PC-9 (cell line): ENCODE measurements around the gene STAG1. TPM values are rescaled to one million over a fixed set of nuclear protein-coding genes. Genes with fewer than 3 reads are reported as not detected.

Source experiments
- BruUV-seq: library from RNA; stranded (reverse); fragments of 400-500 nt; replicated peaks from 2 replicates; lab custom pipeline; 2021; lab: Mats Ljungman, UMichigan
- CTCF ChIA-PET: fragments of 300-600 bp; sonication (Branson Sonifier 250); formaldehyde crosslinking; loops from one replicate; lab custom pipeline; 2022; ENCODE audit warnings: antibody characterized with exemption; lab: Charles Lee
- POLR2A ChIA-PET: fragments of 300-600 bp; sonication (Branson Sonifier 250); formaldehyde crosslinking; loops from one replicate; lab custom pipeline; 2022; ENCODE audit warnings: antibody characterized with exemption; ENCODE audit not compliant: unreplicated experiment; lab: Charles Lee
- DNase-seq, 2 experiments: peaks; one replicate each; pipeline versions ENCODE4 v3.0.0 to v3.0.0-alpha.2; 2015 to 2022; ENCODE audit warnings: mixed read lengths in 1 of 2
- H2AFZ ChIP-seq: fragments of 200-600 bp; sonication (generic); 2 replicates; pipeline ENCODE4 v1.8.1; 2017; ENCODE audit warnings: antibody characterized with exemption
- H3F3A ChIP-seq: fragments of 200-600 bp; sonication (generic); 2 replicates; pipeline ENCODE4 v1.8.1; 2017; ENCODE audit warnings: antibody characterized with exemption, mild to moderate bottlenecking, low read depth; ENCODE audit not compliant: insufficient read depth
- H3K27ac ChIP-seq: fragments of 200-600 bp; sonication (generic); 2 replicates; pipeline ENCODE4 v1.6.1; 2016; ENCODE audit warnings: mixed run types
- H3K27me3 ChIP-seq: fragments of 200-600 bp; sonication (generic); 2 replicates; pipeline ENCODE4 v1.6.1; 2016; ENCODE audit warnings: low read depth, mixed run types; ENCODE audit not compliant: insufficient read depth
- H3K36me3 ChIP-seq: fragments of 200-600 bp; sonication (generic); 2 replicates; pipeline ENCODE4 v1.6.1; 2016; ENCODE audit warnings: low read depth, mixed run types
- H3K4me1 ChIP-seq: fragments of 200-600 bp; sonication (generic); replicated peaks from 2 replicates; pipeline ENCODE4 v1.6.1; 2016; ENCODE audit warnings: mixed run types; ENCODE audit not compliant: insufficient read depth
- H3K4me2 ChIP-seq: fragments of 200-600 bp; sonication (generic); 2 replicates; pipeline ENCODE4 v1.6.1; 2017; ENCODE audit warnings: mixed run types
- H3K4me3 ChIP-seq: fragments of 200-600 bp; sonication (generic); 2 replicates; pipeline ENCODE4 v1.6.1; 2016; ENCODE audit warnings: mixed run types
- H3K79me2 ChIP-seq: fragments of 200-600 bp; sonication (generic); 2 replicates; pipeline ENCODE4 v1.6.1; 2017; ENCODE audit warnings: low read depth, mixed run types
- H3K9me2 ChIP-seq: fragments of 200-600 bp; sonication (generic); 2 replicates; pipeline ENCODE4 v1.8.1; 2017; ENCODE audit warnings: mild to moderate bottlenecking; ENCODE audit not compliant: insufficient read depth
- H3K9me3 ChIP-seq: fragments of 200-600 bp; sonication (generic); 2 replicates; pipeline ENCODE4 v1.8.1; 2016; ENCODE audit warnings: low read depth; ENCODE audit not compliant: insufficient read depth
- H4K20me1 ChIP-seq: fragments of 200-600 bp; sonication (generic); 2 replicates; pipeline ENCODE4 v1.8.1; 2017; ENCODE audit not compliant: insufficient read depth
- EZH2 ChIP-seq: fragments of 200-600 bp; sonication (generic); IDR thresholded peaks from 2 replicates; pipeline ENCODE4 v1.8.0; 2017; ENCODE audit warnings: antibody characterized with exemption, low read depth
- intact Hi-C: fragments of 100-400 bp; cut with micrococcal nuclease; formaldehyde crosslinking; loops from one replicate; pipeline ENCODE4 v1.10.0; 2022; ENCODE audit not compliant: unreplicated experiment
- total RNA-seq: library from RNA; stranded (reverse); gene quantifications from 2 replicates; pipeline ENCODE4 v1.2.3, GENCODE V29; 2021
- TF ChIP-seq, protein P1 (sequence below): fragments of 200-600 bp; sonication (generic); conservative IDR thresholded peaks from 2 replicates; pipeline ENCODE4 v1.6.1; 2017; ENCODE audit warnings: mixed run types, antibody characterized with exemption, mild to moderate bottlenecking, moderate library complexity

STAG1 gene
- total RNA-seq, 1 experiment from 2014 or later: 39.3 TPM

DNA sequence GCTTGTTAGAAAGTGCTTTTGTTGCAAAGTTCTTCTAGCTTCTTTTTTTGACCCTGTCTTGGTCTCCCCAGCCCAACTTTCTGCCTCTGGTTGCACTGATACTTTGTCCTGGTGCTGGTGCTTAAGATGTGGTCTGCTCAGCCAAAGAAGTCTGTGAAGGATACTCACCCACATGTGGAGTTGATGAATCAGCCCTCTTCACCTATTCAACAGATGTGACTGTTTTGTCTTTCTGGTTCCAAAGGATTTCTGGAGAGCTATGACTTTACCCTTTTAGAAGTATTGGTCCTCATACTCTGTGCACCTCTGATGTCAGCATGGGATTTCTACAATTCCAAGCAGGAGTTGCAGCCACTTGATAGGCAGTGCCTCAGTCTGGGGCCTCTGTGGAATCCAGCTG is 418.0 kb downstream of the STAG1 start:
- no peaks in the 10 kb centered on the region for H3K4me1 ChIP-seq
- ChIA-PET CTCF (no interaction called here), POLR2A (interaction anchor here (0.6 kb wide), 1 partner anchor 137 kb away, joined by 5 read pairs; no protein-coding TSS in a partner anchor)
- H4K20me1 ChIP-seq: no peaks in the 10 kb centered on the region
- no peak overlapping the region for H2AFZ ChIP-seq
- H3K9me3 ChIP-seq: no peaks in the 10 kb centered on the region
- no peak for TF ChIP-seq EZH2
- TF ChIP-seq, protein P1, sequence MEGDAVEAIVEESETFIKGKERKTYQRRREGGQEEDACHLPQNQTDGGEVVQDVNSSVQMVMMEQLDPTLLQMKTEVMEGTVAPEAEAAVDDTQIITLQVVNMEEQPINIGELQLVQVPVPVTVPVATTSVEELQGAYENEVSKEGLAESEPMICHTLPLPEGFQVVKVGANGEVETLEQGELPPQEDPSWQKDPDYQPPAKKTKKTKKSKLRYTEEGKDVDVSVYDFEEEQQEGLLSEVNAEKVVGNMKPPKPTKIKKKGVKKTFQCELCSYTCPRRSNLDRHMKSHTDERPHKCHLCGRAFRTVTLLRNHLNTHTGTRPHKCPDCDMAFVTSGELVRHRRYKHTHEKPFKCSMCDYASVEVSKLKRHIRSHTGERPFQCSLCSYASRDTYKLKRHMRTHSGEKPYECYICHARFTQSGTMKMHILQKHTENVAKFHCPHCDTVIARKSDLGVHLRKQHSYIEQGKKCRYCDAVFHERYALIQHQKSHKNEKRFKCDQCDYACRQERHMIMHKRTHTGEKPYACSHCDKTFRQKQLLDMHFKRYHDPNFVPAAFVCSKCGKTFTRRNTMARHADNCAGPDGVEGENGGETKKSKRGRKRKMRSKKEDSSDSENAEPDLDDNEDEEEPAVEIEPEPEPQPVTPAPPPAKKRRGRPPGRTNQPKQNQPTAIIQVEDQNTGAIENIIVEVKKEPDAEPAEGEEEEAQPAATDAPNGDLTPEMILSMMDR: no peak
- no TSS peak for BruUV-seq
- H3F3A ChIP-seq: no peaks in the 10 kb centered on the region
- intact Hi-C loops: no loop called here
- DNase-seq: no peak
- H3K4me3 ChIP-seq: no peak overlapping the region
- H3K27me3 ChIP-seq: no peaks in the 10 kb centered on the region
- H3K36me3 ChIP-seq: 0 out of 2 replicates have a peak, but pooled peaks cover 9% of the 10 kb centered on the region
- H3K9me2 ChIP-seq: no peaks in the 10 kb centered on the region
- H3K27ac ChIP-seq: no peak overlapping the region
- no peaks in the 10 kb centered on the region for H3K79me2 ChIP-seq
- no peak overlapping the region for H3K4me2 ChIP-seq

GRCh38 chr3:136332776-136333175 is 419.4 kb downstream of the STAG1 start:
- intact Hi-C loops: no loop called here
- 0 out of 2 replicates have a peak, but pooled peaks cover 9% of the 10 kb centered on the region for H3K36me3 ChIP-seq
- H3K4me2 ChIP-seq: no peak overlapping the region
- ChIA-PET CTCF (no interaction called here), POLR2A (no interaction called here)
- H3K4me1 ChIP-seq: no peaks in the 10 kb centered on the region
- H3K4me3 ChIP-seq: no peak overlapping the region
- no peaks in the 10 kb centered on the region for H3K9me3 ChIP-seq
- H3F3A ChIP-seq: no peaks in the 10 kb centered on the region
- TF ChIP-seq, protein P1: no peak
- no peak for TF ChIP-seq EZH2
- H3K27ac ChIP-seq: no peak overlapping the region
- H2AFZ ChIP-seq: no peak overlapping the region
- no peak for DNase-seq
- no peaks in the 10 kb centered on the region for H3K27me3 ChIP-seq
- no peaks in the 10 kb centered on the region for H3K79me2 ChIP-seq
- no TSS peak for BruUV-seq
- H4K20me1 ChIP-seq: no peaks in the 10 kb centered on the region
- no peaks in the 10 kb centered on the region for H3K9me2 ChIP-seq

- no peaks in the 10 kb centered on the region for H3F3A ChIP-seq
- no peaks in the 10 kb centered on the region for H3K9me2 ChIP-seq
- BruUV-seq: no TSS peak
- H3K4me2 ChIP-seq: no peak overlapping the region
- ChIA-PET CTCF (no interaction called here), POLR2A (no interaction called here)
- no peak overlapping the region for H3K4me3 ChIP-seq
- no peak overlapping the region for H3K27ac ChIP-seq
- H3K27me3 ChIP-seq: no peaks in the 10 kb centered on the region
- H3K36me3 ChIP-seq: 0 out of 2 replicates have a peak, but pooled peaks cover 9% of the 10 kb centered on the region
- H4K20me1 ChIP-seq: no peaks in the 10 kb centered on the region
- no peaks in the 10 kb centered on the region for H3K79me2 ChIP-seq
- H2AFZ ChIP-seq: no peak overlapping the region
- no peak for DNase-seq
- intact Hi-C loops: no loop called here
- H3K9me3 ChIP-seq: no peaks in the 10 kb centered on the region
- no peaks in the 10 kb centered on the region for H3K4me1 ChIP-seq
- TF ChIP-seq, protein P1: no peak
- no peak for TF ChIP-seq EZH2
These were observed 419.9 kb downstream of the STAG1 start for GRCh38 chr3:136332302-136332701.
